ENCODE measurements around the gene TLR3. TPM values are rescaled to one million over a fixed set of nuclear protein-coding genes. Genes with fewer than 3 reads are reported as not detected.
A peak's percentile ranks its signal among the peaks of the same experiment; 100 is the strongest.

Gene TLR3
- total RNA-seq (under 1 TPM; 0.25 to 0.36 TPM), polyA plus RNA-seq (1 to 10 TPM in 1 of 3 donors, under 1 TPM in 2; 0.43 to 3.8 (median 0.80) TPM), total RNA-seq (0 to 0.71 (median 0.04) reads per million in 6 experiments)

DNA sequence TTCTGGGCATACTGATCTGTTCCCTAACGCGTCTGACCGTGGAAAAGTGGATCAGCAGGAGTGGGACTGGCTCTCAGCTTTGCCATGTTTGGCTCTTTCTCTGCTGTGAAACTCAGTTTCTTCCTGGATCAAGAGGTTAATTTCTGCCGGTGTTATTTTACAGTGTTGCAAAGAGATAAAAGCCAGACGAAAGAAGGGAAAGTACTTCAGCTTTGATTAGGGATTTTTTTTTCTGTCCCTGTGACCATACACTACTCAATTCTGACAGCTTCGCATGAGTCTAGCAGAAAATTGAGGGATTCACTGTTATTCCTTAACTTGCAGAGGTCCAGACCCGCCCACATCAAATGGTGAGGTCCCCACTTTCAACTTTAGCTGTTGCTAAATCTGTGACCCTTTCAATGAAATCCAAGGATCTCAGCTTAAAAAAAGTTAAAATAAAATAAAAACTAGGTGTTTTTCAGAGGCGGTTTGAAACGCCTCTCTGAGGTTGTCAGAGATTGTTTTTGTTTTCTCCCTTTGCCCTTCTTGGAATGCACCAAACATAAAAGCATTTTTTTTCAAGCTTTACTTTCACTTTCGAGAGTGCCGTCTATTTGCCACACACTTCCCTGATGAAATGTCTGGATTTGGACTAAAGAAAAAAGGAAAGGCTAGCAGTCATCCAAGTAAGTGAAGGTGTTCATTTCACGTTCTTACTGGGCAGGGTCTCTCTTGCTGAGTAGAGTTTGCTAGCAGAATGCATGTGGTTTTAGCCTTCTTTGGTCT lies at the start of gene TLR3:
TLR3 (plus strand) TSS at position 576 of the 768 bp plus-strand sequence. CDS start 7,464 bp downstream, outside the sequence.
- peaks cover 12 to 26% (median 21%) of the 10 kb centered on the region in 4 donors for H3K4me1 Mint-ChIP-seq
- peak within 1 kb of the TSS; percentile 59 to 92 (median 81) for H3K4me3 Mint-ChIP-seq
- peaks cover 0 to 15% (median 4%) of the 10 kb centered on the region in 5 donors for H3K27me3 Mint-ChIP-seq
- peaks cover 0 to 3% (median 0%) of the 10 kb centered on the region in 3 donors for H3K36me3 Mint-ChIP-seq
- H3K27ac Mint-ChIP-seq = peak within 1 kb of the TSS; percentile 0 to 86 (median 51)
- DNase-seq (peak in 2 of 10 donors; percentile 14 to 20), ATAC-seq (peak in 1 of 2 donors; percentile 41)
- H3K9me3 Mint-ChIP-seq = no peaks in the 10 kb centered on the region
- POLR2A ChIA-PET = no interaction called here

- Mint-ChIP-seq H3K4me3 (no peak overlapping the region), H3K9me3 (peaks cover 0 to 9% (median 1%) of the 10 kb centered on the region in 9 donors), H3K27me3 (peaks cover 13 to 45% (median 15%) of the 10 kb centered on the region in 5 donors), H3K4me1 (no peaks in the 10 kb centered on the region), H3K36me3 (peaks cover 0 to 8% (median 0%) of the 10 kb centered on the region in 3 donors), H3K27ac (no peak overlapping the region)
- DNase-seq (no peak), ATAC-seq (no peak)
- POLR2A ChIA-PET = no interaction called here
Observed at GRCh38 chr4:186019269-186019668, 49.7 kb upstream of the TLR3 start.

- ATAC-seq = no peak
- Mint-ChIP-seq H3K4me1 (no peaks in the 10 kb centered on the region), H3K27me3 (peaks cover 12 to 44% (median 16%) of the 10 kb centered on the region in 5 donors), H3K36me3 (peaks cover 0 to 8% (median 0%) of the 10 kb centered on the region in 3 donors), H3K4me3 (no peak overlapping the region), H3K27ac (peak overlapping the region in 2 of 10 donors; percentile 13 to 15), H3K9me3 (peaks cover 0 to 9% (median 1%) of the 10 kb centered on the region in 9 donors)
- POLR2A ChIA-PET = no interaction called here
- DNase-seq = no peak
Observed at GRCh38 chr4:186020106-186020792, 48.7 kb upstream of the TLR3 start.

GRCh38 chr4:186020793-186021407 lies 48.1 kb upstream of the TLR3 start:
- Mint-ChIP-seq H3K9me3 (peaks cover 0 to 9% (median 1%) of the 10 kb centered on the region in 9 donors), H3K27ac (no peak overlapping the region), H3K4me1 (no peaks in the 10 kb centered on the region), H3K4me3 (no peak overlapping the region), H3K36me3 (peaks cover 0 to 8% (median 0%) of the 10 kb centered on the region in 3 donors), H3K27me3 (peaks cover 9 to 42% (median 14%) of the 10 kb centered on the region in 5 donors)
- POLR2A ChIA-PET = no interaction called here
- DNase-seq (no peak), ATAC-seq (no peak)

- no peak overlapping the region for H3K27ac Mint-ChIP-seq
- H3K27me3 Mint-ChIP-seq = peaks cover 9 to 42% (median 15%) of the 10 kb centered on the region in 5 donors
- POLR2A ChIA-PET = no interaction called here
- H3K4me3 Mint-ChIP-seq = no peak overlapping the region
- peaks cover 0 to 8% (median 0%) of the 10 kb centered on the region in 3 donors for H3K36me3 Mint-ChIP-seq
- DNase-seq (no peak), ATAC-seq (no peak)
- peaks cover 0 to 9% (median 1%) of the 10 kb centered on the region in 9 donors for H3K9me3 Mint-ChIP-seq
- no peaks in the 10 kb centered on the region for H3K4me1 Mint-ChIP-seq
Observed at GRCh38 chr4:186021461-186022167, 47.3 kb upstream of the TLR3 start.

DNA sequence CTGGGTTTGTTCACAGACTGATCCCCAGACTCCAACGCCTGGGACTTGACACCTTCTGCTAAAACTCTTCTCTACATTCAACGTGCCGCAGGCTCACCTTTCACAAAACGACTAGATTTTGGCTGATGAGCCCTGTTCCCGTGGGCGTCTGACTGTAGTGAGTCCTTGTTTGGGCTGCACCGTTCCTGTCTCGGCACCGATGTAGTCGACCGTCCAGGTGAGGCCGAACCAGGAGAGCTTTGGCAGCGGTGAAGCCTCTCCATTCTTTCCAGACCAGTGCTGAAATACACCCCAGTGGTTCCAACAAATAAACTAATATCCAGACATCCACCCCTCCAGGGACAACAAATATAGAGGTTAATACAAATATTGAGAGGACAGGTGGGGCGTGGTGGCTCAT lies 45.0 kb upstream of the TLR3 start:
- Mint-ChIP-seq H3K27ac (no peak overlapping the region), H3K4me1 (no peaks in the 10 kb centered on the region), H3K4me3 (no peak overlapping the region), H3K27me3 (peaks cover 11 to 36% (median 15%) of the 10 kb centered on the region in 5 donors), H3K36me3 (peaks cover 0 to under 1% (median 0%) of the 10 kb centered on the region in 3 donors), H3K9me3 (peaks cover 0 to 5% (median 1%) of the 10 kb centered on the region in 9 donors)
- POLR2A ChIA-PET = no interaction called here
- no peak for ATAC-seq
- DNase-seq = no peak

DNA sequence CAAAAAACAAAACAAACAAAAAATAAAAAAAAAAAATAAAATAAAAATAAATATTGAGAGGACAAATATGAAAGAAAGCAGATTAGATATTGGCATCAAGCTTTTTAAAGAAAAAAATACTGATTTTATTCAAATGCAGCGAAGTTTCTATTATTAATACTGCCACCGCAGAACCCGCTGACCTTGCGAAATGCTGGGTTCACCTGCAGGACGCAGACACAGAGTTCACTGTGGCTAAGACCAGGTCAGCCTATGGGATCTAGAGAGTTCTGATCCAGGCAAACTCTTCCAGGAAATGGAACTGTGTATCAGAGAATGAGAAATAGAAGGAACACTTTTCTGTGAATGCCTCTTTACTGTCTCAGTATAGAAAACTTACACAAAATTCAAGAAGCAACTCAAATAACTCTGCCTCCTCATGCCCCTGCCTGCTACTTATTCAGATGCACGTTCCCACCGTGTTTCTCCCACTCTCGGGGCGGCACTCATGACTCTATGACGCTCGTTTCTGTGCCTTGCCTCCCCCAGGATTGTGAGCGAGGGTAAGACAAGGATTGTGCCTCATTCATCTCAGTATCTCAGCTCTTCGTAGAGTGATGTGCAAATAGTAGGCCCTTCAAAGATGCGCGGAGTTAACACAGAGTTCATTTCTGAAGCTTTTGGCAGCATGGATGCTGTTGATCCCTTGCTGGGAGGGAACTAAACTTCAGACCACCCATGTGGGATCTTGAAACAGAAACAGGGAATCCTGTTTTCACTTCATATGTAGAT lies 44.1 kb upstream of the TLR3 start:
- Mint-ChIP-seq H3K27me3 (peaks cover 15 to 43% (median 19%) of the 10 kb centered on the region in 5 donors), H3K9me3 (peaks cover 0 to 4% (median 0%) of the 10 kb centered on the region in 9 donors), H3K27ac (no peak overlapping the region), H3K4me1 (no peaks in the 10 kb centered on the region), H3K36me3 (no peaks in the 10 kb centered on the region), H3K4me3 (no peak overlapping the region)
- ATAC-seq (no peak), DNase-seq (no peak)
- POLR2A ChIA-PET = no interaction called here

GRCh38 chr4:186025408-186025690 lies 43.6 kb upstream of the TLR3 start:
- POLR2A ChIA-PET = no interaction called here
- Mint-ChIP-seq H3K4me1 (no peaks in the 10 kb centered on the region), H3K27me3 (peaks cover 15 to 43% (median 19%) of the 10 kb centered on the region in 5 donors), H3K9me3 (peaks cover 0 to 4% (median 0%) of the 10 kb centered on the region in 9 donors), H3K36me3 (no peaks in the 10 kb centered on the region), H3K27ac (no peak overlapping the region), H3K4me3 (no peak overlapping the region)
- no peak for DNase-seq
- ATAC-seq = no peak

- POLR2A ChIA-PET = no interaction called here
- H3K4me1 Mint-ChIP-seq = no peaks in the 10 kb centered on the region
- H3K4me3 Mint-ChIP-seq = no peak overlapping the region
- no peak for DNase-seq
- peaks cover 0 to 10% (median 2%) of the 10 kb centered on the region in 9 donors for H3K9me3 Mint-ChIP-seq
- H3K27ac Mint-ChIP-seq = no peak overlapping the region
- H3K27me3 Mint-ChIP-seq = peaks cover 18 to 50% (median 27%) of the 10 kb centered on the region in 5 donors
- H3K36me3 Mint-ChIP-seq = peaks cover 0 to 5% (median 0%) of the 10 kb centered on the region in 3 donors
- ATAC-seq = no peak
Observed at GRCh38 chr4:186027405-186027804, 41.6 kb upstream of the TLR3 start.

DNA sequence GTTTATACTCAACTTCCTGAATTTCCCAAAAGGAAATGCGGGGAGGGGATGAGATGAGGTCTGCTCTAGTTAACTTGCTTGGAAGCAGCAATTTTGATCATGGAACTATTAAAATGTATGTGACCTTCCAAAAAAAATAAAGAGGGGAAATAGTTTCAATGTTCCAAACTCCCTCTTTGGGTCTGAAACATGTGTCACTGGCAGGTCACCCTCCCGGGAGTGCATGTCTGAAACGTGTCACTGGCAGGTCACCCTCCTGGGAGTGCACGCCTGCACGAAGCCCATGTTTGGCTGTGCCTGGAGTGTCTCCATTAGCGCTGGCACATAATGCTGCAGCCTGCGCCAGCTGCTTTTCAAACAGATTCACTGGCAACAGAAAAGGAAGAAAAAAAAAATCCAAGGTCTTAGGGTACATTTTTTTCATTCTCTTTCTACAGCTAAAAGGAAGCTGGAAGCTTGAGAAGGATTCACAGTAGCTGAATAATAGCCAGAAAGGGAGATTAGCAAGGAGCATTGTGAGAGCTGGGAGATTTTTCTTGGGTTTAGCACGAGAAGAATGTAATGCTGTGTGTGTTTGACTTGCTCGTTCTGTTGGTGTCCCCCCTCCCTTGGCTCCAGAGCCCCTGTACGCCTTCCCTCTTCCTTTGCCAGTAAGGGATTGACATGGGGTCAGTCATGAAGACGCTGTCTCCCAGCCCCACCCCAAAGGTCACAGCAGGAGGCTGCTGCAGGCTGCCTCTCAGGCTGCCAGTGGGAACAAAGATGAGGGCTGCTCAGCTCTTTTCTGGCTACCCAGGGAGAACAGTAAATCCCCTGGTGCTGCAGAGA lies 39.2 kb upstream of the TLR3 start:
- H3K9me3 Mint-ChIP-seq = peaks cover 0 to 31% (median 5%) of the 10 kb centered on the region in 9 donors
- H3K4me1 Mint-ChIP-seq = no peaks in the 10 kb centered on the region
- no peak overlapping the region for H3K27ac Mint-ChIP-seq
- peaks cover 20 to 41% (median 27%) of the 10 kb centered on the region in 5 donors for H3K27me3 Mint-ChIP-seq
- no peak for ATAC-seq
- H3K4me3 Mint-ChIP-seq = no peak overlapping the region
- peaks cover 0 to 5% (median 0%) of the 10 kb centered on the region in 3 donors for H3K36me3 Mint-ChIP-seq
- DNase-seq = no peak
- POLR2A ChIA-PET = interaction anchor here (0.7 kb wide), 1 partner anchor 1685 kb away, joined by 4 read pairs; no protein-coding TSS in a partner anchor

DNA sequence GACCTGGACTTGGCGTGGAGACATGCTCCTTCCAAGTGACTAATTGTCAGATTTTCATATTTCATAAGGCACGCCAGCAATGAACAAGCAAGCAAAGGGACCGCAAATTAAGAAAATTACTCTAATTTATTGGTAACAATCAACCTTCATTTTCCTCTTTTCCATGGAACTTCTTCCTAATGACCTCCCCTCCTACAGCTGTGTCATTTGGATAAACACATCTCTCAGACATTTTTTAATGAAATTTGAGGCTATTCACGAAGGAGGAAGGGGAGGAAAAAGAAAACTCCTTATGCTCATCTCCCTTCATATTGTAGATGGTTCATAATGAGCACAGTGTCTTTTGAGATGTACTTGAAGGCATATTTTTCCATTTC lies 38.6 kb upstream of the TLR3 start:
- POLR2A ChIA-PET = no interaction called here
- ATAC-seq (no peak), DNase-seq (no peak)
- Mint-ChIP-seq H3K4me3 (no peak overlapping the region), H3K27ac (no peak overlapping the region), H3K36me3 (peaks cover 0 to 9% (median 0%) of the 10 kb centered on the region in 3 donors), H3K9me3 (peaks cover 0 to 37% (median 8%) of the 10 kb centered on the region in 9 donors), H3K4me1 (no peaks in the 10 kb centered on the region), H3K27me3 (peaks cover 20 to 36% (median 22%) of the 10 kb centered on the region in 5 donors)

Measured in naive thymus-derived CD8-positive, alpha-beta T cell (primary cell).